SH-SY5Y (cell line): ENCODE measurements around the gene WNK1.

Experiments used
- GATA2 ChIP-seq: IDR thresholded peaks from 2 replicates; pipeline ENCODE4 v1.6.1; 2011; ENCODE audit warnings: mild to moderate bottlenecking, low read depth, low read length
- GATA3 ChIP-seq: IDR thresholded peaks from 2 replicates; pipeline ENCODE4 v1.6.1; 2011; ENCODE audit warnings: low read depth, mild to moderate bottlenecking, low read length, moderate library complexity

DNA sequence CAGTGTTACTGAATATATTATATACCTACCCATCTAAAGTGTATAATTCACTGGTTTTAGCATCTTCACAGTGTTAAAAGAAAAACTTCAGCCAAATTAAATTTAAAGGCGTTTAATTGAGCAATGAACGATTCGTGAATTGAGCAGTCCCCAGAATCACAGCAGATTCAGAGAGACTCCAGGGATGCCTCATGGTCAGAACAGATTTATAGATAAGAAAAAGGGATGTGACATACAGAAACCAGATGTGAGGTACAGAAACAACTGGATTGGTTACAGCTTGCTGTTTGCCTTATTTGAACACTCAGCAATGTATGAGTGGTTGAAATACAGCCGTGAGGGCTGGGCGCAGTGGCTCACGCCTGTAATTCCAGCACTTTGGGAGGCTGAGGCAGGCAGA lies 84.6 kb downstream of the WNK1 start:
- TF ChIP-seq GATA2 = peak; percentile 80
- peak; percentile 68 for TF ChIP-seq GATA3
